ENCODE measurements around the gene MVB12A.

GRCh38 chr19:17467471-17468301 lies 47.8 kb downstream of the MVB12A start:
- TF ChIP-seq CTCF (IDR thresholded peaks at IDR 0.05) (no peak), POLR2A (IDR thresholded peaks at IDR 0.05) (no peak), POLR2AphosphoS5 (IDR thresholded peaks at IDR 0.05) (no peak)
